Vagina (tissue), 2 donors: ENCODE data around the gene FAM110D.

ENCODE experiments used
- CTCF ChIP-seq, 3 experiments: fragments of 450-650 bp in 2 of 3; fragments of 200-600 bp in 1 of 3; sonication (generic) in 1 of 3; IDR thresholded peaks; one replicate each; pipeline ENCODE4 v1.5.1; 2017 to 2019; ENCODE audit warnings: antibody characterized with exemption in 3 of 3, mild to moderate bottlenecking in 2 of 3, moderate library complexity in 2 of 3
- POLR2A ChIP-seq, 2 donors: fragments of 450-650 bp; IDR thresholded peaks; one replicate each; pipeline ENCODE4 v1.6.1; 2017; ENCODE audit warnings: antibody characterized with exemption in 2 of 2, mild to moderate bottlenecking in 2 of 2, moderate library complexity in 2 of 2

GRCh38 chr1:26161415-26162219 lies 2.7 kb downstream of the FAM110D start:
- TF ChIP-seq CTCF (IDR thresholded peaks at IDR 0.05) (no peak), POLR2A (IDR thresholded peaks at IDR 0.05) (no peak)
